Activated B cell treated with CpG ODN at 0.5 μM for 24 hours (primary cell): Measurements from ENCODE around the gene ABLIM2. TPM values are rescaled to one million over a fixed set of nuclear protein-coding genes. Genes with fewer than 3 reads are reported as not detected.

ENCODE experiments used
- ATAC-seq: fragments of 200-7000 bp; cut with Tn5 transposase; one replicate; pipeline ENCODE4 v1.10.0; 2021; ENCODE audit warnings: low read depth, mild to moderate bottlenecking, moderate library complexity
- CTCF ChIA-PET: fragments of 350-600 bp; sonication (Branson Sonifier 250); formaldehyde crosslinking; loops from one replicate; lab custom pipeline; 2021; ENCODE audit warnings: antibody characterized with exemption; lab: Charles Lee
- POLR2A ChIA-PET: fragments of 350-600 bp; sonication (Branson Sonifier 250); formaldehyde crosslinking; loops from one replicate; lab custom pipeline; 2021; ENCODE audit warnings: antibody characterized with exemption; lab: Charles Lee
- DNase-seq: peaks from one replicate; pipeline ENCODE4 v3.0.0; 2022
- H3K27ac Mint-ChIP-seq: one replicate; pipeline ENCODE4 v1.8.0; 2020; ENCODE audit warnings: mixed read lengths
- H3K27me3 Mint-ChIP-seq: one replicate; pipeline ENCODE4 v1.8.0; 2021; ENCODE audit warnings: mixed read lengths
- H3K36me3 Mint-ChIP-seq: one replicate; pipeline ENCODE4 v1.8.0; 2021; ENCODE audit warnings: low read depth, mixed read lengths
- H3K4me1 Mint-ChIP-seq: one replicate; pipeline ENCODE4 v1.8.0; 2021; ENCODE audit warnings: mixed read lengths
- H3K4me3 Mint-ChIP-seq: one replicate; pipeline ENCODE4 v1.8.0; 2020; ENCODE audit warnings: mild to moderate bottlenecking, mixed read lengths
- H3K9me3 Mint-ChIP-seq: one replicate; pipeline ENCODE4 v1.8.0; 2020; ENCODE audit warnings: mixed read lengths
- CTCF ChIP-seq: fragments of 200-600 bp; IDR thresholded peaks from one replicate; pipeline ENCODE4 v1.8.0; 2022; ENCODE audit warnings: antibody characterized with exemption, mild to moderate bottlenecking
- intact Hi-C: fragments of 100-400 bp; cut with micrococcal nuclease; formaldehyde crosslinking; loops from one replicate; pipeline ENCODE4 v1.15.1; 2024
- total RNA-seq: library from RNA; stranded (reverse); gene quantifications from 2 replicates; pipeline ENCODE4 v1.2.3, GENCODE V29; 2022

The ABLIM2 gene
- total RNA-seq, 1 donor from 2014 or later: 5.2 TPM

GRCh38 chr4:7983296-7983695 is 175.3 kb downstream of the ABLIM2 start:
- Mint-ChIP-seq H3K9me3 (peaks cover under 1% of the 10 kb centered on the region), H3K4me1 (no peaks in the 10 kb centered on the region), H3K27ac (no peak overlapping the region), H3K27me3 (peaks cover 10% of the 10 kb centered on the region), H3K36me3 (no peaks in the 10 kb centered on the region), H3K4me3 (no peak overlapping the region)
- ATAC-seq (no peak), DNase-seq (no peak)
- no peak for TF ChIP-seq CTCF
- CTCF ChIA-PET: no interaction called here
- intact Hi-C loops: no loop called here
- POLR2A ChIA-PET: no interaction called here

- no peak overlapping the region for H3K27ac Mint-ChIP-seq
- no peaks in the 10 kb centered on the region for H3K36me3 Mint-ChIP-seq
- intact Hi-C loops: no loop called here
- CTCF ChIA-PET: no interaction called here
- ATAC-seq (no peak), DNase-seq (no peak)
- POLR2A ChIA-PET: no interaction called here
- no peak for TF ChIP-seq CTCF
- H3K4me3 Mint-ChIP-seq: no peak overlapping the region
- H3K4me1 Mint-ChIP-seq: no peaks in the 10 kb centered on the region
- H3K27me3 Mint-ChIP-seq: peaks cover 6% of the 10 kb centered on the region
- no peaks in the 10 kb centered on the region for H3K9me3 Mint-ChIP-seq
Observed at GRCh38 chr4:7981738-7982394, 176.7 kb downstream of the ABLIM2 start.

GRCh38 chr4:7980036-7980435 is 178.6 kb downstream of the ABLIM2 start:
- no peak overlapping the region for H3K27ac Mint-ChIP-seq
- H3K9me3 Mint-ChIP-seq: peaks cover 2% of the 10 kb centered on the region
- H3K4me1 Mint-ChIP-seq: no peaks in the 10 kb centered on the region
- no peak for DNase-seq
- POLR2A ChIA-PET: no interaction called here
- intact Hi-C loops: no loop called here
- H3K27me3 Mint-ChIP-seq: peaks cover 6% of the 10 kb centered on the region
- CTCF ChIA-PET: no interaction called here
- no peak for ATAC-seq
- no peak overlapping the region for H3K4me3 Mint-ChIP-seq
- TF ChIP-seq CTCF: no peak
- no peaks in the 10 kb centered on the region for H3K36me3 Mint-ChIP-seq

GRCh38 chr4:7979652-7979968 is 179.0 kb downstream of the ABLIM2 start:
- Mint-ChIP-seq H3K4me1 (no peaks in the 10 kb centered on the region), H3K27ac (no peak overlapping the region), H3K27me3 (peaks cover 4% of the 10 kb centered on the region), H3K9me3 (peaks cover 2% of the 10 kb centered on the region), H3K4me3 (no peak overlapping the region), H3K36me3 (no peaks in the 10 kb centered on the region)
- CTCF ChIA-PET: no interaction called here
- intact Hi-C loops: no loop called here
- ATAC-seq (no peak), DNase-seq (no peak)
- POLR2A ChIA-PET: no interaction called here
- no peak for TF ChIP-seq CTCF

- no peaks in the 10 kb centered on the region for H3K4me1 Mint-ChIP-seq
- intact Hi-C loops: no loop called here
- H3K36me3 Mint-ChIP-seq: no peaks in the 10 kb centered on the region
- ATAC-seq (no peak), DNase-seq (no peak)
- POLR2A ChIA-PET: no interaction called here
- CTCF ChIA-PET: no interaction called here
- peaks cover 2% of the 10 kb centered on the region for H3K9me3 Mint-ChIP-seq
- no peak for TF ChIP-seq CTCF
- H3K4me3 Mint-ChIP-seq: no peak overlapping the region
- no peak overlapping the region for H3K27ac Mint-ChIP-seq
- H3K27me3 Mint-ChIP-seq: peaks cover 4% of the 10 kb centered on the region
Observed at GRCh38 chr4:7978907-7979651, 179.5 kb downstream of the ABLIM2 start.
